SU-DHL-6 (cell line): ENCODE measurements around the gene RNF144A.

Experiments used
- CTCF ChIP-seq: fragments of 200-600 bp; sonication (generic); IDR thresholded peaks from one replicate; pipeline ENCODE4 v1.5.1; 2017; ENCODE audit warnings: antibody characterized with exemption, mild to moderate bottlenecking, low read length, moderate library complexity; ENCODE audit not compliant: insufficient read depth, poor library complexity, severe bottlenecking
- EZH2phosphoT487 ChIP-seq: fragments of 200-600 bp; sonication (generic), shearing (Covaris generic); conservative IDR thresholded peaks from 2 replicates; pipeline ENCODE4 v1.6.1; 2018; ENCODE audit warnings: mild to moderate bottlenecking, antibody characterized with exemption, low read length, moderate library complexity, mixed read lengths

- TF ChIP-seq CTCF (no peak), EZH2phosphoT487 (no peak)
Observed at GRCh38 chr2:7057865-7058400, 140.7 kb downstream of the RNF144A start.
